NCI-H524 treated with DMSO at 0.1 percent for 48 hours (cell line): ENCODE measurements around the gene OBSCN.

Experiments
- DNase-seq: peaks from one replicate; lab custom pipeline; 2025; lab: John Stamatoyannopoulos, UW

The OBSCN gene

GRCh38 chr1:228391411-228392020 is 183.7 kb downstream of the OBSCN start:
- DNase-seq: no peak

- DNase-seq: no peak
Observed at GRCh38 chr1:228392111-228392936, 184.5 kb downstream of the OBSCN start.

GRCh38 chr1:228393268-228393701 is 185.4 kb downstream of the OBSCN start:
- no peak for DNase-seq

GRCh38 chr1:228393811-228394570 is 186.1 kb downstream of the OBSCN start:
- no peak for DNase-seq

GRCh38 chr1:228394571-228395394 is 186.9 kb downstream of the OBSCN start:
- DNase-seq: no peak

GRCh38 chr1:228396770-228397662 is 189.2 kb downstream of the OBSCN start:
- DNase-seq: no peak

- DNase-seq: no peak
Observed at GRCh38 chr1:228397966-228398365, 190.1 kb downstream of the OBSCN start.

- no peak for DNase-seq
Observed at GRCh38 chr1:228398741-228399461, 191.1 kb downstream of the OBSCN start.

- no peak for DNase-seq
Observed at GRCh38 chr1:228399531-228400236, 191.8 kb downstream of the OBSCN start.

- no peak for DNase-seq
Observed at GRCh38 chr1:228400237-228400651, 192.4 kb downstream of the OBSCN start.

GRCh38 chr1:228400692-228401454 is 193.0 kb downstream of the OBSCN start:
- no peak for DNase-seq

- no peak for DNase-seq
Observed at GRCh38 chr1:228401782-228402640, 194.2 kb downstream of the OBSCN start.

- DNase-seq: no peak
Observed at GRCh38 chr1:228402641-228403025, 194.8 kb downstream of the OBSCN start.

GRCh38 chr1:228403231-228403631 is 195.4 kb downstream of the OBSCN start:
- no peak for DNase-seq

GRCh38 chr1:228404107-228404720 is 196.4 kb downstream of the OBSCN start:
- no peak for DNase-seq

- no peak for DNase-seq
Observed at GRCh38 chr1:228405200-228405978, 197.5 kb downstream of the OBSCN start.

- DNase-seq: no peak
Observed at GRCh38 chr1:228405979-228406228, 198.1 kb downstream of the OBSCN start.
